H1 (cell line): ENCODE results near the gene RAB24. TPM values are rescaled to one million over a fixed set of nuclear protein-coding genes. Genes with fewer than 3 reads are reported as not detected.

Experiments used
- CBX8 ChIP-seq: fragments of 300-800, 300-1000 bp; sonication (generic); IDR thresholded peaks from 2 replicates; pipeline ENCODE4 v1.7.1; 2016; ENCODE audit warnings: low read depth, low read length, borderline replicate concordance
- CHD7 ChIP-seq: fragments of 300-600 bp; sonication (generic); IDR thresholded peaks from 2 replicates; pipeline ENCODE4 v1.7.1; 2012; ENCODE audit warnings: low read length, moderate library complexity, mild to moderate bottlenecking, inconsistent platforms; ENCODE audit not compliant: insufficient replicate concordance
- NANOG ChIP-seq: IDR thresholded peaks from 2 replicates; pipeline ENCODE4 v1.6.1; 2011; ENCODE audit warnings: low read length, low read depth, mild to moderate bottlenecking, inconsistent platforms; ENCODE audit not compliant: insufficient read depth, poor library complexity, severe bottlenecking
- POLR2AphosphoS5 ChIP-seq: IDR thresholded peaks from 2 replicates; pipeline ENCODE4 v1.6.1; 2011; ENCODE audit warnings: low read depth, low read length
- SRF ChIP-seq: IDR thresholded peaks from 2 replicates; pipeline ENCODE4 v1.6.1; 2011; ENCODE audit warnings: mild to moderate bottlenecking, low read depth, low read length, moderate library complexity
- polyA plus RNA-seq, 7 experiments: library from polyadenylated mRNA; depleted of rRNA in 3 of 7; stranded (reverse) in 5 of 7; unstranded in 2 of 7; fragments of >200 nt in 5 of 7; fragments of 200-250 nt in 2 of 7; gene quantifications; 1 replicate in 5 of 7; 2 replicates in 1 of 7; 4 replicates in 1 of 7; pipeline versions ENCODE4 v1.2.1 to v1.2.3, GENCODE V29; 2011 to 2013; ENCODE audit warnings: missing spikeins in 2 of 7, mixed read lengths in 2 of 7
- total RNA-seq: library from RNA; stranded (reverse); fragmentation: NEBNext Ultra II Directional; extraction: Animal tissue kit (Norgen Biotek cat#: 25700); gene quantifications from 2 replicates; pipeline ENCODE4 v1.2.1, GENCODE V29; 2021

Gene RAB24
- total and polyA plus RNA-seq, 2 of the 8 experiments (the other 6 are each of a cell fraction or from before 2014, with no cell fraction given): 18.8 to 33.8 TPM

- TF ChIP-seq CHD7 (no peak), NANOG (no peak), SRF (no peak), POLR2AphosphoS5 (no peak), CBX8 (no peak)
These were observed 30.1 kb upstream of the RAB24 start (continued) for GRCh38 chr5:177333420-177334154.
